ENCODE results near the gene COA1.

Gene COA1

DNA sequence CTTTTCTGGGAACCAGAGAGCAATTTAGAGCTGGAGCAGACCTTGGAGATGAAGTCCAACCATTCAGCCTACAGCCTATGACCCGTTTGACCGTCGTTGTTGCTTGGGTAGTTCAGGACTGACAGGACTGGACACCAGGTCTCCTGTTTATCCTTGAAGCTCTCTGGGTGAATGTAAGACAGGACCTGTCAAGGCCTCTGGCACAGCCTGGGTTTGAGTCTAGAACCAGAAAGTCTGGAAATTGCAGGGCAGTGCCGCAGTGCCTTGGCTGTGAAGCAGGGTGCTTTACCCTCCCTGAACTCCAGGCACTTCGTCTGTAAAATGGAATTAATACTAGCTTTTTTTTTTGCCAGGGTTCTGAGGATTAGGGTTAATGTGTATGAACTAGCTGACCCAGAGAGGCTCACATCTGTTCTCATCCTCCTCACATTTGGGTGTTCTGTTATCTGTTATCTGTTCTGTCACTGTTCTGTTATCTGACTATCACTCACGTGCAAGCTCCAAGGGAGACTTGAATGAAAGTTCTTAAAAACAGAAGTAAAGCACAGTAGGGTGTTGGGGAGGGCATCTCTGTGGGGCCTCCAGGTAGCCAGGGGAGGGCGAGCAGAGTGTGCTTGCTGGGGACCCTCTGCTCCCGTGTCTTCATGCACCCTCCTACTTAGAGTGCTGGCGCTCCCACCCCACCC is 39.0 kb upstream of the COA1 start:
- Histone ChIP-seq H3K4me3 (ENCODE audit: low read length) (no peak overlapping the region), H3K9me3 (ENCODE audit: insufficient read depth, low read length) (no peaks in the 10 kb centered on the region), H4K20me1 (ENCODE audit: insufficient read depth, low read length) (no peaks in the 10 kb centered on the region), H3K9ac (ENCODE audit: low read length) (no peak overlapping the region), H3K79me2 (ENCODE audit: low read length) (no peaks in the 10 kb centered on the region), H3K36me3 (replicated peaks; ENCODE audit: low read depth, low read length) (no peaks in the 10 kb centered on the region), H3K4me2 (ENCODE audit: low read length) (no peak overlapping the region), H3K27ac (ENCODE audit: low read length) (no peak overlapping the region), H2AFZ (ENCODE audit: low read depth, low read length) (no peak overlapping the region), H3K27me3 (ENCODE audit: low read depth, low read length) (no peaks in the 10 kb centered on the region), H3K4me1 (ENCODE audit: low read length) (peaks cover 16% of the 10 kb centered on the region)
- TF ChIP-seq, protein P1, sequence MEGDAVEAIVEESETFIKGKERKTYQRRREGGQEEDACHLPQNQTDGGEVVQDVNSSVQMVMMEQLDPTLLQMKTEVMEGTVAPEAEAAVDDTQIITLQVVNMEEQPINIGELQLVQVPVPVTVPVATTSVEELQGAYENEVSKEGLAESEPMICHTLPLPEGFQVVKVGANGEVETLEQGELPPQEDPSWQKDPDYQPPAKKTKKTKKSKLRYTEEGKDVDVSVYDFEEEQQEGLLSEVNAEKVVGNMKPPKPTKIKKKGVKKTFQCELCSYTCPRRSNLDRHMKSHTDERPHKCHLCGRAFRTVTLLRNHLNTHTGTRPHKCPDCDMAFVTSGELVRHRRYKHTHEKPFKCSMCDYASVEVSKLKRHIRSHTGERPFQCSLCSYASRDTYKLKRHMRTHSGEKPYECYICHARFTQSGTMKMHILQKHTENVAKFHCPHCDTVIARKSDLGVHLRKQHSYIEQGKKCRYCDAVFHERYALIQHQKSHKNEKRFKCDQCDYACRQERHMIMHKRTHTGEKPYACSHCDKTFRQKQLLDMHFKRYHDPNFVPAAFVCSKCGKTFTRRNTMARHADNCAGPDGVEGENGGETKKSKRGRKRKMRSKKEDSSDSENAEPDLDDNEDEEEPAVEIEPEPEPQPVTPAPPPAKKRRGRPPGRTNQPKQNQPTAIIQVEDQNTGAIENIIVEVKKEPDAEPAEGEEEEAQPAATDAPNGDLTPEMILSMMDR (IDR thresholded peaks at IDR 0.05; ENCODE audit: low read depth, low read length), result no peak
- no peak for TF ChIP-seq EZH2phosphoT487 (IDR thresholded peaks at IDR 0.05; ENCODE audit: low read depth)

DNA sequence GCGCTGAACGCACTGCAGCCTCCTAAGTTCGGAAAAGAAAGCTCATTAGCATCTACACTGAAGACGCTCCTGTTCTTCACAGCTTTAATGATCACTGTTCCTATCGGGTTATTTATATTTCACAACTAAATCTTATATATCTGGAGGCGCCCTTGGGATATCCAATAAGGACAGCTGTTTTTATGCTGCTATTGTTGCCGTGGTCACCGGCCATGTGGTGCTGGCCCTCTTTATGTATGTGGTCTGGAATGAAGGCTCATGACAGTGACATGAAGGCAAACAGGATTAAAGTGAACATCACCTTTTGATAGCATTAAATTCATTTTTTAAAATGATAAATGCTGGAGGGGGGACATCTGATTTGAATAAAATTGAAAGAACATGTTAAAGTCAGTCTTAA is 38.0 kb upstream of the COA1 start:
- Histone ChIP-seq H3K9ac (ENCODE audit: low read length) (no peak overlapping the region), H4K20me1 (ENCODE audit: insufficient read depth, low read length) (no peaks in the 10 kb centered on the region), H3K27me3 (ENCODE audit: low read depth, low read length) (no peaks in the 10 kb centered on the region), H3K36me3 (replicated peaks; ENCODE audit: low read depth, low read length) (no peaks in the 10 kb centered on the region), H2AFZ (ENCODE audit: low read depth, low read length) (no peak overlapping the region), H3K4me3 (ENCODE audit: low read length) (no peak overlapping the region), H3K9me3 (ENCODE audit: insufficient read depth, low read length) (no peaks in the 10 kb centered on the region), H3K27ac (ENCODE audit: low read length) (no peak overlapping the region), H3K4me1 (ENCODE audit: low read length) (peaks cover 18% of the 10 kb centered on the region), H3K4me2 (ENCODE audit: low read length) (no peak overlapping the region), H3K79me2 (ENCODE audit: low read length) (no peaks in the 10 kb centered on the region)
- TF ChIP-seq, protein P1 (IDR thresholded peaks at IDR 0.05; ENCODE audit: low read depth, low read length), result no peak
- no peak for TF ChIP-seq EZH2phosphoT487 (IDR thresholded peaks at IDR 0.05; ENCODE audit: low read depth)

DNA sequence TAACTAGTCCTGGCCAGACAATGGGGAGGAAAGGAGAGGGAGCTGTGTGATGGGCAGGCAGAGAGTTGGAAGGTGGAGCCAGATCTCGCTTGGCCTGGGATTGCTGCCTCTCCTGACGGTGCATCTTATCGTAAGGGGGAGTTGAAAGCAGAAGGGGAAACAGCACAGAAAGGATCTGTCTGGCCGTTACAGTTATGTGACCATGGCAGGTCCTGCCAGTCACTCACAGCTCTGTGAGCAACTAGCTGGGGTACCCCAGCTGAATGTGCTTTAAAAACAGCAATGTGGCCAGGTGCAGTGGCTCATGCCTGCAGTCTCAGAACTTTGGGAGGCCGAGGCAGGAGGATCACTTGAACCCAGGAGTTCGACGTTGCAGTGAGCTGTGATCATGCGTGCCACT is 37.2 kb upstream of the COA1 start:
- Histone ChIP-seq H3K27ac (ENCODE audit: low read length) (no peak overlapping the region), H4K20me1 (ENCODE audit: insufficient read depth, low read length) (no peaks in the 10 kb centered on the region), H3K4me1 (ENCODE audit: low read length) (peaks cover 21% of the 10 kb centered on the region), H3K36me3 (replicated peaks; ENCODE audit: low read depth, low read length) (no peaks in the 10 kb centered on the region), H3K9ac (ENCODE audit: low read length) (no peak overlapping the region), H3K4me2 (ENCODE audit: low read length) (no peak overlapping the region), H3K4me3 (ENCODE audit: low read length) (no peak overlapping the region), H3K79me2 (ENCODE audit: low read length) (no peaks in the 10 kb centered on the region), H3K27me3 (ENCODE audit: low read depth, low read length) (no peaks in the 10 kb centered on the region), H3K9me3 (ENCODE audit: insufficient read depth, low read length) (no peaks in the 10 kb centered on the region), H2AFZ (ENCODE audit: low read depth, low read length) (no peak overlapping the region)
- TF ChIP-seq, protein P1 (IDR thresholded peaks at IDR 0.05; ENCODE audit: low read depth, low read length), result no peak
- no peak for TF ChIP-seq EZH2phosphoT487 (IDR thresholded peaks at IDR 0.05; ENCODE audit: low read depth)

DNA sequence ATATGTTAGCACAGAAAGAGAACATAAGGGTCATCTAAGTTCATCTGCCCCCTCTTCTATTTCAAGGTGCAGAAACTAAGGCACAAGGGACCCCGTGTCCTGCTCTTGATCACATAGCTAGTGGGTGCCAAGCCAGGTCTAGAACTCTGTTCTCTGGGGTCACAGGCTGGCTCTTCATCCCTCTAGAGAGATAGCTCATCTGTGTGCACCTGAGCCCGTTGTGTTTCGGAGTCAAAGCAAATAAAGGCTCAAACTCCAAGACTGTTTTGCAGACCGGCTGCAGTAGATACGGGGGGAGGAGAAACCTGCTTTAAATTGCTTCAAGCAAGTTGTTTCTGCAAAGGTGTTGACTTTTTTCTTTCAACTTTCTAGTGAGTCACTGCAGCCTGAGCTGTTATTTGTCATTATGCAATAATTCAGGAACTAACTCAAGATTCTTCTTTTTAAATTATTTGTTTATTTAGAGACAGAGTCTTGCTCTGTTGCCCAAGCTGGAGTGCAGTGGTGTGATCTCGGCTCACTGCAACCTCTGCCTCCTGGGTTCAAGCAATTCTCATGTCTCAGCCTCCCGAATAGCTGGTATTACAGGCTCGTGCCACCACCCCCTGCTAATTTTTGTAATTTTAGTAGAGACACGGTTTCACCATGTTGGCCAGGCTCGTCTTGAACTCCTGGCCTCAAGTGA is 35.6 kb upstream of the COA1 start:
- TF ChIP-seq, protein P1 (IDR thresholded peaks at IDR 0.05; ENCODE audit: low read depth, low read length), result no peak
- no peak for TF ChIP-seq EZH2phosphoT487 (IDR thresholded peaks at IDR 0.05; ENCODE audit: low read depth)
- H3K4me1 ChIP-seq (ENCODE audit: low read length), result peaks cover 21% of the 10 kb centered on the region
- no peaks in the 10 kb centered on the region for H3K79me2 ChIP-seq (ENCODE audit: low read length)
- H4K20me1 ChIP-seq (ENCODE audit: insufficient read depth, low read length), result no peaks in the 10 kb centered on the region
- no peaks in the 10 kb centered on the region for H3K27me3 ChIP-seq (ENCODE audit: low read depth, low read length)
- no peak overlapping the region for H2AFZ ChIP-seq (ENCODE audit: low read depth, low read length)
- H3K9me3 ChIP-seq (ENCODE audit: insufficient read depth, low read length), result no peaks in the 10 kb centered on the region
- H3K4me2 ChIP-seq (ENCODE audit: low read length), result peak overlapping the region; percentile 61
- no peak overlapping the region for H3K4me3 ChIP-seq (ENCODE audit: low read length)
- no peaks in the 10 kb centered on the region for H3K36me3 ChIP-seq (replicated peaks; ENCODE audit: low read depth, low read length)
- no peak overlapping the region for H3K9ac ChIP-seq (ENCODE audit: low read length)
- no peak overlapping the region for H3K27ac ChIP-seq (ENCODE audit: low read length)
